GM18502 (cell line): ENCODE data around the gene CRMP1.
"Not testable (repeated sequence)": the region's sequence is repeated elsewhere in the genome, so short reads cannot be mapped to it uniquely, and the experiment has no call there.

Source experiments
- ATAC-seq: cut with Tn5 transposase; IDR thresholded peaks from one replicate; pipeline ENCODE4 v1.9.1; 2021; ENCODE audit warnings: mild to moderate bottlenecking; ENCODE audit not compliant: unreplicated experiment, poor library complexity

CRMP1 gene

GRCh38 chr4:5863461-5864113 lies 29.3 kb downstream of the CRMP1 start:
- no peak for ATAC-seq

- no peak for ATAC-seq
Observed at GRCh38 chr4:5858020-5858769, 34.7 kb downstream of the CRMP1 start.

- ATAC-seq: no peak
Observed at GRCh38 chr4:5857199-5857598, 35.7 kb downstream of the CRMP1 start.

- not testable (repeated sequence) for ATAC-seq
Observed at GRCh38 chr4:5856362-5856761, 36.5 kb downstream of the CRMP1 start.

GRCh38 chr4:5854929-5855328 lies 38.0 kb downstream of the CRMP1 start:
- ATAC-seq: no peak

GRCh38 chr4:5852523-5853202 lies 40.2 kb downstream of the CRMP1 start:
- no peak for ATAC-seq

- no peak for ATAC-seq
Observed at GRCh38 chr4:5851637-5852301, 41.1 kb downstream of the CRMP1 start.

- ATAC-seq: no peak
Observed at GRCh38 chr4:5845035-5845905, 47.6 kb downstream of the CRMP1 start.

- no peak for ATAC-seq
Observed at GRCh38 chr4:5843573-5844530, 49.0 kb downstream of the CRMP1 start.

- ATAC-seq: no peak
Observed at GRCh38 chr4:5842456-5842855, 50.4 kb downstream of the CRMP1 start.

GRCh38 chr4:5839751-5840674 lies 52.9 kb downstream of the CRMP1 start:
- no peak for ATAC-seq

- ATAC-seq: no peak
Observed at GRCh38 chr4:5839332-5839731, 53.6 kb downstream of the CRMP1 start.

- not testable (repeated sequence) for ATAC-seq
Observed at GRCh38 chr4:5837483-5837882, 55.4 kb downstream of the CRMP1 start.

- no peak for ATAC-seq
Observed at GRCh38 chr4:5836943-5837342, 55.9 kb downstream of the CRMP1 start.

GRCh38 chr4:5828005-5828391 lies 64.9 kb downstream of the CRMP1 start:
- no peak for ATAC-seq

- ATAC-seq: no peak
Observed at GRCh38 chr4:5827108-5828004, 65.5 kb downstream of the CRMP1 start.
